ENCODE measurements around the gene IRF2BP2. TPM values are rescaled to one million over a fixed set of nuclear protein-coding genes. Genes with fewer than 3 reads are reported as not detected.

Gene IRF2BP2
- total and polyA plus RNA-seq, 2 of the 13 experiments (the other 11 are each of a cell fraction or from before 2014, with no cell fraction given) = 140 to 147 TPM

DNA sequence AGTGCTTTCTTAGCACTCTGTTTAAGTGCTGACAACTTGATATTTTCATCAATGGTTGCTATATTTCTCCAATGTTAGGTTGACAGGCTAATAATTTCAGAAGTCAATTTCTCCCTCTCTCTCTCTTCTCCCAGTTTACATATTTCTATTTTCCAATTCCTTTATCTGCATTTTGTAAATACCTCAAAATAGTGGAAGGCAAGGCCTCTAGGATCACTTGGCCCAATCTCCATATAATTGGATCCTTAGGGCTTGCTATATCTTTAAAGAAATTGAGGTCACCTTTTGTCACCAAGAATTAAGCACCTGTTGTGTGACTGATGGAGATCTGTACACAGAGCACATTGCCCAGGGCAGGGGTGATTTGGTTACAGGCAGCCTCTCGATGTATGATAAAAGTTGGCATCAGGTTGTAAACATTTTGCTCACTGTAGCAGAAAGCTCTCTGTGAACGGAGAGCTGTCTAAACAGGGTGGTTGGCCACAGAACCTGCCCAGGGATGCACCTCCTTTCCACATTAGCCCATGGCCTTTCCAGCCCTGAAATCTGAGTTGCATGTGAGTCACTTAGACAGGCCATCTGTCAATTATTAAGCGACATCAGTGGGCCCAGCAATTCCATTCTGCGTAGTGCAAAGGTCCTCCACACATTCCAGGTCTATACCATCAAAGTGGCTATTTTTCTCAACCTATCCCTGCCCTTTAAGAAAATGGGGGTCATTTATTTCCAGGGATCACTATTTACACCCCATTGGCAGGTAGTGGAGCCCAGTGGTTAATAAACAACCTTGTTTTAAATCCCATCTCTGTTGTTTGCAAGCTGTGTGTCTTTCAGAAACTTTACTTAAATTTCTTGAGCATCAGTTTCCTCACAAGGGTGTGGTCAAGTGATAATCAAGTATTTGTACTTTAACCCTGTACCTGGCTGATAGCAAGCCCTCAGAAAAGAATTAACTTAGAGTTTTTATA lies 29.1 kb upstream of the IRF2BP2 start (continued):
- TF ChIP-seq, protein P1, sequence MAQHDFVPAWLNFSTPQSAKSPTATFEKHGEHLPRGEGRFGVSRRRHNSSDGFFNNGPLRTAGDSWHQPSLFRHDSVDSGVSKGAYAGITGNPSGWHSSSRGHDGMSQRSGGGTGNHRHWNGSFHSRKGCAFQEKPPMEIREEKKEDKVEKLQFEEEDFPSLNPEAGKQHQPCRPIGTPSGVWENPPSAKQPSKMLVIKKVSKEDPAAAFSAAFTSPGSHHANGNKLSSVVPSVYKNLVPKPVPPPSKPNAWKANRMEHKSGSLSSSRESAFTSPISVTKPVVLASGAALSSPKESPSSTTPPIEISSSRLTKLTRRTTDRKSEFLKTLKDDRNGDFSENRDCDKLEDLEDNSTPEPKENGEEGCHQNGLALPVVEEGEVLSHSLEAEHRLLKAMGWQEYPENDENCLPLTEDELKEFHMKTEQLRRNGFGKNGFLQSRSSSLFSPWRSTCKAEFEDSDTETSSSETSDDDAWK (CRISPR knock-in tag; IDR thresholded peaks at IDR 0.05) = no peak
- TF ChIP-seq BRD4 (CRISPR knock-in tag; IDR thresholded peaks at IDR 0.05) = 0 out of 2 replicates have a peak, but pooled peaks have one; percentile 65
- TF ChIP-seq SMYD3 (CRISPR knock-in tag; IDR thresholded peaks at IDR 0.05) = no peak
- TF ChIP-seq, protein P2, sequence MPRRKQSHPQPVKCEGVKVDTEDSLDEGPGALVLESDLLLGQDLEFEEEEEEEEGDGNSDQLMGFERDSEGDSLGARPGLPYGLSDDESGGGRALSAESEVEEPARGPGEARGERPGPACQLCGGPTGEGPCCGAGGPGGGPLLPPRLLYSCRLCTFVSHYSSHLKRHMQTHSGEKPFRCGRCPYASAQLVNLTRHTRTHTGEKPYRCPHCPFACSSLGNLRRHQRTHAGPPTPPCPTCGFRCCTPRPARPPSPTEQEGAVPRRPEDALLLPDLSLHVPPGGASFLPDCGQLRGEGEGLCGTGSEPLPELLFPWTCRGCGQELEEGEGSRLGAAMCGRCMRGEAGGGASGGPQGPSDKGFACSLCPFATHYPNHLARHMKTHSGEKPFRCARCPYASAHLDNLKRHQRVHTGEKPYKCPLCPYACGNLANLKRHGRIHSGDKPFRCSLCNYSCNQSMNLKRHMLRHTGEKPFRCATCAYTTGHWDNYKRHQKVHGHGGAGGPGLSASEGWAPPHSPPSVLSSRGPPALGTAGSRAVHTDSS (CRISPR knock-in tag; conservative IDR thresholded peaks at IDR 0.05) = no peak
- no peak for TF ChIP-seq ZNF383 (CRISPR knock-in tag; IDR thresholded peaks at IDR 0.05; ENCODE audit: borderline replicate concordance)
- TF ChIP-seq KLF15 (CRISPR knock-in tag; IDR thresholded peaks at IDR 0.05; ENCODE audit: borderline replicate concordance) = peak; percentile 49; the same call in 1 of the 2 replicates
- TF ChIP-seq ZNF781 (CRISPR knock-in tag; IDR thresholded peaks at IDR 0.05; ENCODE audit: borderline replicate concordance, not compliant biosample characterization) = peak; percentile 86
- TF ChIP-seq ZNF354B (CRISPR knock-in tag; IDR thresholded peaks at IDR 0.05) = no peak
- TF ChIP-seq, protein P3, sequence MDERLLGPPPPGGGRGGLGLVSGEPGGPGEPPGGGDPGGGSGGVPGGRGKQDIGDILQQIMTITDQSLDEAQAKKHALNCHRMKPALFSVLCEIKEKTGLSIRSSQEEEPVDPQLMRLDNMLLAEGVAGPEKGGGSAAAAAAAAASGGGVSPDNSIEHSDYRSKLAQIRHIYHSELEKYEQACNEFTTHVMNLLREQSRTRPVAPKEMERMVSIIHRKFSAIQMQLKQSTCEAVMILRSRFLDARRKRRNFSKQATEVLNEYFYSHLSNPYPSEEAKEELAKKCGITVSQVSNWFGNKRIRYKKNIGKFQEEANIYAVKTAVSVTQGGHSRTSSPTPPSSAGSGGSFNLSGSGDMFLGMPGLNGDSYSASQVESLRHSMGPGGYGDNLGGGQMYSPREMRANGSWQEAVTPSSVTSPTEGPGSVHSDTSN (CRISPR knock-in tag; IDR thresholded peaks at IDR 0.05) = peak; percentile 65
- TF ChIP-seq THYN1 (CRISPR knock-in tag; IDR thresholded peaks at IDR 0.05; ENCODE audit: borderline replicate concordance, low read depth) = no peak
- peak; percentile 69 for TF ChIP-seq HMG20B (CRISPR knock-in tag; conservative IDR thresholded peaks at IDR 0.05)
- peak; percentile 96 for TF ChIP-seq MIXL1 (CRISPR knock-in tag; IDR thresholded peaks at IDR 0.05)
- 0 out of 2 replicates have a peak, but pooled peaks have one; percentile 38 for TF ChIP-seq HNRNPL (IDR thresholded peaks at IDR 0.05; ENCODE audit: low read depth, low read length)
- TF ChIP-seq, protein P4, sequence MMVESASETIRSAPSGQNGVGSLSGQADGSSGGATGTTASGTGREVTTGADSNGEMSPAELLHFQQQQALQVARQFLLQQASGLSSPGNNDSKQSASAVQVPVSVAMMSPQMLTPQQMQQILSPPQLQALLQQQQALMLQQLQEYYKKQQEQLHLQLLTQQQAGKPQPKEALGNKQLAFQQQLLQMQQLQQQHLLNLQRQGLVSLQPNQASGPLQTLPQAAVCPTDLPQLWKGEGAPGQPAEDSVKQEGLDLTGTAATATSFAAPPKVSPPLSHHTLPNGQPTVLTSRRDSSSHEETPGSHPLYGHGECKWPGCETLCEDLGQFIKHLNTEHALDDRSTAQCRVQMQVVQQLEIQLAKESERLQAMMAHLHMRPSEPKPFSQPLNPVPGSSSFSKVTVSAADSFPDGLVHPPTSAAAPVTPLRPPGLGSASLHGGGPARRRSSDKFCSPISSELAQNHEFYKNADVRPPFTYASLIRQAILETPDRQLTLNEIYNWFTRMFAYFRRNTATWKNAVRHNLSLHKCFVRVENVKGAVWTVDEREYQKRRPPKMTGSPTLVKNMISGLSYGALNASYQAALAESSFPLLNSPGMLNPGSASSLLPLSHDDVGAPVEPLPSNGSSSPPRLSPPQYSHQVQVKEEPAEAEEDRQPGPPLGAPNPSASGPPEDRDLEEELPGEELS (CRISPR knock-in tag; IDR thresholded peaks at IDR 0.05) = peak; percentile 92
- 0 out of 2 replicates have a peak, but pooled peaks have one; percentile 49 for TF ChIP-seq SALL2 (CRISPR knock-in tag; IDR thresholded peaks at IDR 0.05)
- peak; percentile 54; the same call in 1 of the 2 replicates for TF ChIP-seq ZNF788 (CRISPR knock-in tag; IDR thresholded peaks at IDR 0.05; ENCODE audit: borderline replicate concordance)
- TF ChIP-seq TGIF2 (CRISPR knock-in tag; IDR thresholded peaks at IDR 0.05) = peak; percentile 74; the same call in 1 of the 2 replicates
- no peak for TF ChIP-seq FOXA1 (IDR thresholded peaks at IDR 0.05)
- peak; percentile 40; the same call in 1 of the 2 replicates for TF ChIP-seq FOXA1 (CRISPR knock-in tag; IDR thresholded peaks at IDR 0.05)
- TF ChIP-seq, protein P5, sequence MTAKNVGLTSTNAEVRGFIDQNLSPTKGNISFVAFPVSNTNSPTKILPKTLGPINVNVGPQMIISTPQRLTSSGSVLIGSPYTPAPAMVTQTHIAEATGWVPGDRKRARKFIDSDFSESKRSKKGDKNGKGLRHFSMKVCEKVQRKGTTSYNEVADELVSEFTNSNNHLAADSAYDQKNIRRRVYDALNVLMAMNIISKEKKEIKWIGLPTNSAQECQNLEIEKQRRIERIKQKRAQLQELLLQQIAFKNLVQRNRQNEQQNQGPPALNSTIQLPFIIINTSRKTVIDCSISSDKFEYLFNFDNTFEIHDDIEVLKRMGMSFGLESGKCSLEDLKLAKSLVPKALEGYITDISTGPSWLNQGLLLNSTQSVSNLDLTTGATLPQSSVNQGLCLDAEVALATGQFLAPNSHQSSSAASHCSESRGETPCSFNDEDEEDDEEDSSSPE (CRISPR knock-in tag; IDR thresholded peaks at IDR 0.05) = no peak

Data from HepG2 (cell line).